ENCODE data around the gene NOL9. TPM values are rescaled to one million over a fixed set of nuclear protein-coding genes. Genes with fewer than 3 reads are reported as not detected.

Gene NOL9
- total RNA-seq, 3 donors from 2014 or later (not counting 1 experiment from before 2014, with no cell fraction given), result 40.7 to 53.3 (median 52.0) TPM

DNA sequence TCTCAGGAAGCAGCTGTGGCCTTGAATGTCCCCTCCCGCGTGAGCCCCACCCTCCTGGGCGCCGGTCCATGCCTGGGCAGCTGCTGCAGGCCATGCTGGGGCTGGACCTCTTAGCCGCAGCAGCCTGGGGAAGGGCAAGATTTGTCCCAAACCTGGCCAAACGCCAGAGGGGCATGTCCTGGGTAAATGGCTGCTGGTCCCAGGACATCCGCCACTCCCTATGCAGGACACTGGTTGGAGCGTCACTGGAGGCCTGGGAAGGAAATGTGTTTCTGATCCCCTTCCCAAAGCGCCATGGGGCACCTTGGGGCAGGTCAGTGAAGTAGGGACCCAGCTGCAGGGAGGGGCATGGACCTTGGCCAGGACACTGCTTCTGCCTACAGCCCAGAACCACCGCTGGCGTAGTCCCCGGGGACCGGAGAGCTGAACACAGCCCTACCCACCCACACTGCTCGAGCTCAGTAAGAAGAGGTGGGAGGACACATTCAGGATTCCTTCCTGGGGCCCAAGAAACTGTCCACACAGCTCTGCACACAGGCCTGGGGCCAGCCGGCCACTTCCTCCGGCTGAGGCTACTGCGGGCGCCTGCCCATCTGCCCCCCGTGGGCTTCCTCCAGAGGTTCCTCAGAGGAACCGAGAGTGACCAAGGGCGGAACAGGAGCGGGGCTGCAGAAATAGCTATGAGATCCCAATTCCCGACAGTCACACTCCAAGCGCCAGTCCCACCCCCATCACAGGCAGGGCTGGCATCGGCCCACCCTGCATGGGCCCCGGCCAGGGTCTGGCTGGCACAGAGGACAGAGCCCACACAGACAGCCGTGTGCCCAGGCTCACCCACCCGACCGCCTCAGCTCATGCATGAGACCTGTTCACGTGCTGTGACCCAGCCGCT is 52.1 kb downstream of the NOL9 start:
- Histone ChIP-seq H3K9me3 (ENCODE audit: control insufficient read depth, insufficient read depth, low read length) (no peaks in the 10 kb centered on the region), H3K4me3 (ENCODE audit: low read length) (no peak overlapping the region), H3K27me3 (ENCODE audit: control insufficient read depth, insufficient read depth, low read length) (peaks cover 9% of the 10 kb centered on the region), H3K27ac (ENCODE audit: low read length) (no peak overlapping the region), H3K36me3 (ENCODE audit: control insufficient read depth, insufficient read depth, low read length) (no peaks in the 10 kb centered on the region), H3K4me1 (ENCODE audit: control insufficient read depth, insufficient read depth, low read length) (peaks cover 11% of the 10 kb centered on the region)
- Mint-ChIP-seq H3K9me3 (no peaks in the 10 kb centered on the region), H3K36me3 (no peaks in the 10 kb centered on the region), H3K4me3 (no peak overlapping the region), H3K27ac (no peak overlapping the region), H3K4me1 (peaks cover 7% of the 10 kb centered on the region in 2 donors), H3K27me3 (ENCODE audit: low read depth in 2 of 2) (peaks cover 0 to 15% of the 10 kb centered on the region in 2 donors)
- ATAC-seq (no peak), DNase-seq (no peak)
- 81% methylated on average over 29 of the region's 31 CpGs for WGBS (ENCODE audit: insufficient coverage)
- intact Hi-C loops (cut with micrococcal nuclease), result no loop called here
- TF ChIP-seq, protein P1, sequence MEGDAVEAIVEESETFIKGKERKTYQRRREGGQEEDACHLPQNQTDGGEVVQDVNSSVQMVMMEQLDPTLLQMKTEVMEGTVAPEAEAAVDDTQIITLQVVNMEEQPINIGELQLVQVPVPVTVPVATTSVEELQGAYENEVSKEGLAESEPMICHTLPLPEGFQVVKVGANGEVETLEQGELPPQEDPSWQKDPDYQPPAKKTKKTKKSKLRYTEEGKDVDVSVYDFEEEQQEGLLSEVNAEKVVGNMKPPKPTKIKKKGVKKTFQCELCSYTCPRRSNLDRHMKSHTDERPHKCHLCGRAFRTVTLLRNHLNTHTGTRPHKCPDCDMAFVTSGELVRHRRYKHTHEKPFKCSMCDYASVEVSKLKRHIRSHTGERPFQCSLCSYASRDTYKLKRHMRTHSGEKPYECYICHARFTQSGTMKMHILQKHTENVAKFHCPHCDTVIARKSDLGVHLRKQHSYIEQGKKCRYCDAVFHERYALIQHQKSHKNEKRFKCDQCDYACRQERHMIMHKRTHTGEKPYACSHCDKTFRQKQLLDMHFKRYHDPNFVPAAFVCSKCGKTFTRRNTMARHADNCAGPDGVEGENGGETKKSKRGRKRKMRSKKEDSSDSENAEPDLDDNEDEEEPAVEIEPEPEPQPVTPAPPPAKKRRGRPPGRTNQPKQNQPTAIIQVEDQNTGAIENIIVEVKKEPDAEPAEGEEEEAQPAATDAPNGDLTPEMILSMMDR (IDR thresholded peaks at IDR 0.05), result no peak

DNA sequence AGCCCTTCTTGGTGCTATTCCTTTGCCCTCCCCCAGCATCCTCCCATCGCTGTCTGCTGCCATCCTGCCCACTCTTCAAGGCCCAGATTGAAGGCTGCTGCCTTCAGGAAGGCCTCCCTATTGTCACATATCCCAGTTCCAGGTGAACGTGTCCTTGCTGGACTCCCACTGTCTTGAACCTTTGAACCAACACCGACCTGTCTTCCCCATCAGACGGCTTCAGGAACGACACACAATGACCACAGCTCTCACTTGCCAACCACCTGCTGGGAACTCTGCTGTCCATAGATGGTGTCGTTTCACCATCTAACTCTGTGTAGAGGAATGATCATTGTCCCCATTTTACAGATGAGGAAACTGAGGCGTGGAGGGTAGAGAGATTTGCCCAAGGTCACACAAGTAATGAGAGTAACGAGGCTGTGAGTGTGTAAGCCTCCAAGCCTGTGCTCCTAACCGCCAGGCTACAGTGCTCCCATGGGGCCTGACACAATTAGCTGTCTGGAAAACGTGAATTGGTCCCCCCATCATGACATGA is 53.0 kb downstream of the NOL9 start:
- Histone ChIP-seq H3K9me3 (ENCODE audit: control insufficient read depth, insufficient read depth, low read length) (no peaks in the 10 kb centered on the region), H3K4me1 (ENCODE audit: control insufficient read depth, insufficient read depth, low read length) (peaks cover 17% of the 10 kb centered on the region), H3K36me3 (ENCODE audit: control insufficient read depth, insufficient read depth, low read length) (no peaks in the 10 kb centered on the region), H3K27me3 (ENCODE audit: control insufficient read depth, insufficient read depth, low read length) (peaks cover 9% of the 10 kb centered on the region), H3K27ac (ENCODE audit: low read length) (no peak overlapping the region), H3K4me3 (ENCODE audit: low read length) (no peak overlapping the region)
- H3K9me3 Mint-ChIP-seq, result no peaks in the 10 kb centered on the region
- H3K27ac Mint-ChIP-seq, result no peak overlapping the region
- TF ChIP-seq, protein P1 (IDR thresholded peaks at IDR 0.05), result no peak
- no peak for DNase-seq
- no peaks in the 10 kb centered on the region for H3K36me3 Mint-ChIP-seq
- intact Hi-C loops (cut with micrococcal nuclease), result no loop called here
- no peak overlapping the region for H3K4me3 Mint-ChIP-seq
- 80% methylated on average over 10 of the region's 10 CpGs for WGBS (ENCODE audit: insufficient coverage)
- peaks cover 7% of the 10 kb centered on the region in 2 donors for H3K4me1 Mint-ChIP-seq
- ATAC-seq, result no peak
- peaks cover 0 to 15% of the 10 kb centered on the region in 2 donors for H3K27me3 Mint-ChIP-seq (ENCODE audit: low read depth in 2 of 2)

DNA sequence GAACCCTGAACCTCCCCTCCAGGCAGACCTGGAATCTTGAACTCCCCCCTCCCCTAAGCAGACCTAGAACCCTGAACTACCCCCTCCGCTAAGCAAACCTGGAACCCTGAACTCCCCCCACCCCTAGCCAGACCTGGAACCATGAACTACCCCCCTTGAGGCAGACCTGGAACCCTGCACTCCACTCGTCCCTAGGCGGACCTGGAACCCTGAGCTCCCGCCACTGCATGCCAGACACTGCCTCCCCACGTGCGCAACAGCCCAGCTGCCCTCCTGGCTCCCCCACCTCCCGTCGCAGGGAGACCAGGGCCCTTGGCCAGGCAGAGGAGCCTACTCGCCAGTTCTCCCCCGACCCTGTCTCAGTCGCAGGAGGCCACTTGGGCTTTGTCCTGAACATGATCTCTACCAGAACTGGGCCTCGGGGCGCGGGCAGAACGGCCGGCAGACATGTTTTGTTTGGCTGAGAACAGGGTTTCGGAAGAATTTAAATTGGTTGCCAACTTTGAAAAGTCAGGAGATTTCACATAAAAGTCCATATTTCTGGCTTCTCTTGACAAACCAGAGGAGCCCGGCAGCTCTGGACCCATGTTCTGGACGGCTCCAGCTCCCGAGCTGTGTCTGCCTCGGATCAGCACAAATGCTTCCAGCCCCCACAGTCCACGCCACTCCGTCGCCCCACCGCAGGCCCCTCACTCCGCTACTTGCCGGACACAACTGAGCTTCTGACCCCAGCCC is 53.6 kb downstream of the NOL9 start:
- DNase-seq, result no peak
- H3K36me3 ChIP-seq (ENCODE audit: control insufficient read depth, insufficient read depth, low read length), result no peaks in the 10 kb centered on the region
- no peak overlapping the region for H3K27ac ChIP-seq (ENCODE audit: low read length)
- H3K4me3 ChIP-seq (ENCODE audit: low read length), result no peak overlapping the region
- Mint-ChIP-seq H3K4me3 (no peak overlapping the region), H3K27me3 (ENCODE audit: low read depth in 2 of 2) (peaks cover 0 to 15% of the 10 kb centered on the region in 2 donors), H3K9me3 (no peaks in the 10 kb centered on the region), H3K27ac (no peak overlapping the region), H3K36me3 (no peaks in the 10 kb centered on the region), H3K4me1 (peaks cover 7% of the 10 kb centered on the region in 2 donors)
- intact Hi-C loops (cut with micrococcal nuclease), result no loop called here
- no peak for ATAC-seq
- peaks cover 20% of the 10 kb centered on the region for H3K4me1 ChIP-seq (ENCODE audit: control insufficient read depth, insufficient read depth, low read length)
- peaks cover 9% of the 10 kb centered on the region for H3K27me3 ChIP-seq (ENCODE audit: control insufficient read depth, insufficient read depth, low read length)
- 90% methylated on average over 27 of the region's 27 CpGs for WGBS (ENCODE audit: insufficient coverage)
- TF ChIP-seq, protein P1 (IDR thresholded peaks at IDR 0.05), result no peak
- no peaks in the 10 kb centered on the region for H3K9me3 ChIP-seq (ENCODE audit: control insufficient read depth, insufficient read depth, low read length)

Data from natural killer cell (primary cell).